Renal cortex interstitium (tissue), 15 donors: ENCODE data around the gene SPAST. TPM values are rescaled to one million over a fixed set of nuclear protein-coding genes. Genes with fewer than 3 reads are reported as not detected.
"Not testable (repeated sequence)": the region's sequence is repeated elsewhere in the genome, so short reads cannot be mapped to it uniquely, and the experiment has no call there.

ENCODE experiments used
- DNase-seq, 11 donors: peaks; one replicate each; pipeline ENCODE4 v3.0.0-alpha.2; 2013; ENCODE audit warnings: low read depth in 9 of 11, low spot score in 4 of 11; ENCODE audit errors: extremely low read depth in 1 of 11
- long read RNA-seq, 16 experiments: transcript quantifications; one replicate each; lab custom pipeline, GENCODE V29; 2026
- polyA plus RNA-seq, 3 donors: library from polyadenylated mRNA; unstranded; fragments of 120-200 nt; gene quantifications; one replicate each; pipeline ENCODE4 v1.2.1, GENCODE V29; 2013; ENCODE audit not compliant: insufficient read length in 3 of 3

Gene SPAST
- 10 to 100 TPM; 30.0 to 34.3 (median 31.3) TPM for polyA plus RNA-seq
- long read RNA-seq, donor 1, partial matches to known transcripts: 0 of 2 reads
- long read RNA-seq, donor 1, other reads (novel, unspliced or antisense): 0 of 2 reads
- long read RNA-seq, donor 2, full-length matches to known transcripts: 1 of 1 reads
- long read RNA-seq, donor 2, partial matches to known transcripts: 0 of 1 reads
- long read RNA-seq, donor 2, other reads (novel, unspliced or antisense): 0 of 1 reads
- long read RNA-seq, donor 3, full-length matches to known transcripts: 1 of 1 reads
- long read RNA-seq, donor 3, partial matches to known transcripts: 0 of 1 reads
- long read RNA-seq, donor 3, other reads (novel, unspliced or antisense): 0 of 1 reads
- long read RNA-seq, donor 4, partial matches to known transcripts: 0 of 1 reads
- long read RNA-seq, donor 4, other reads (novel, unspliced or antisense): 0 of 1 reads
- long read RNA-seq, donor 5: 0 reads
- long read RNA-seq, donor 6, full-length matches to known transcripts: 2 of 2 reads
- long read RNA-seq, donor 6, partial matches to known transcripts: 0 of 2 reads
- long read RNA-seq, donor 6, other reads (novel, unspliced or antisense): 0 of 2 reads
- long read RNA-seq, donor 7, full-length matches to known transcripts: 2 of 2 reads
- long read RNA-seq, donor 7, partial matches to known transcripts: 0 of 2 reads
- long read RNA-seq, donor 7, other reads (novel, unspliced or antisense): 0 of 2 reads
- long read RNA-seq, donor 8, full-length matches to known transcripts: 9 of 9 reads
- long read RNA-seq, donor 8, partial matches to known transcripts: 0 of 9 reads
- long read RNA-seq, donor 8, other reads (novel, unspliced or antisense): 0 of 9 reads
- long read RNA-seq, donor 9, full-length matches to known transcripts: 1 of 1 reads
- long read RNA-seq, donor 9, partial matches to known transcripts: 0 of 1 reads
- long read RNA-seq, donor 9, other reads (novel, unspliced or antisense): 0 of 1 reads
- long read RNA-seq, donor 10, partial matches to known transcripts: 0 of 1 reads
- long read RNA-seq, donor 10, other reads (novel, unspliced or antisense): 0 of 1 reads
- long read RNA-seq, donor 11, full-length matches to known transcripts: 3 of 3 reads
- long read RNA-seq, donor 11, partial matches to known transcripts: 0 of 3 reads
- long read RNA-seq, donor 11, other reads (novel, unspliced or antisense): 0 of 3 reads
- long read RNA-seq, donor 12: 0 reads
- long read RNA-seq, donor 13, full-length matches to known transcripts: 2 of 2 reads
- long read RNA-seq, donor 13, partial matches to known transcripts: 0 of 2 reads
- long read RNA-seq, donor 13, other reads (novel, unspliced or antisense): 0 of 2 reads
- long read RNA-seq, donor 14, full-length matches to known transcripts: 2 of 2 reads
- long read RNA-seq, donor 14, partial matches to known transcripts: 0 of 2 reads
- long read RNA-seq, donor 14, other reads (novel, unspliced or antisense): 0 of 2 reads
- long read RNA-seq, donor 15: 0 reads
- long read RNA-seq, donor 16, full-length matches to known transcripts: 4 of 4 reads
- long read RNA-seq, donor 16, partial matches to known transcripts: 0 of 4 reads
- long read RNA-seq, donor 16, other reads (novel, unspliced or antisense): 0 of 4 reads

- DNase-seq: peak; percentile 93 to 98 (median 96)
These were observed at the start of gene SPAST for GRCh38 chr2:32063310-32064020. TSS of gene SPAST (plus strand) at chr2:32063556. CDS start at chr2:32063832, 276 bp downstream.

- not testable (repeated sequence) for DNase-seq
These were observed 44.4 kb upstream of the SPAST start for GRCh38 chr2:32018789-32019482.

- DNase-seq: not testable (repeated sequence)
These were observed 29.0 kb upstream of the SPAST start for GRCh38 chr2:32034198-32034887.

GRCh38 chr2:32039447-32040219 is 23.7 kb upstream of the SPAST start, which contains the start of gene DPY30:
TSS of gene DPY30 (minus strand) at chr2:32039805. CDS start at chr2:32039456, 349 bp downstream.
- peak; percentile 81 to 92 (median 89) for DNase-seq

- no peak for DNase-seq
These were observed 19.8 kb upstream of the SPAST start for GRCh38 chr2:32043561-32043960.

GRCh38 chr2:32051836-32052439 is 11.4 kb upstream of the SPAST start:
- DNase-seq: no peak

GRCh38 chr2:32054583-32054982 is 8.8 kb upstream of the SPAST start:
- not testable (repeated sequence) for DNase-seq

- no peak for DNase-seq
These were observed 5.2 kb upstream of the SPAST start for GRCh38 chr2:32058130-32058529.

- no peak for DNase-seq
These were observed 3.1 kb upstream of the SPAST start for GRCh38 chr2:32060266-32060665.

- no peak for DNase-seq
These were observed 1.9 kb upstream of the SPAST start for GRCh38 chr2:32061430-32061829.

GRCh38 chr2:32061973-32062861 is 1.1 kb upstream of the SPAST start:
- DNase-seq: peak in 3 of 11 donors; percentile 15 to 33 (median 20)

GRCh38 chr2:32064021-32064601 is 755 bp downstream of the SPAST start:
- no peak for DNase-seq

- no peak for DNase-seq
These were observed 1.4 kb downstream of the SPAST start for GRCh38 chr2:32064713-32065112.

- DNase-seq: no peak
These were observed 4.2 kb downstream of the SPAST start for GRCh38 chr2:32067549-32067948.
